IPS-11a (cell line): ENCODE measurements around the gene LRRTM3.

Experiments
- H3K4me3 ChIP-seq: one replicate; pipeline ENCODE4 v1.5.1; 2013; ENCODE audit warnings: low read depth, low read length, control low read depth

The LRRTM3 gene

DNA sequence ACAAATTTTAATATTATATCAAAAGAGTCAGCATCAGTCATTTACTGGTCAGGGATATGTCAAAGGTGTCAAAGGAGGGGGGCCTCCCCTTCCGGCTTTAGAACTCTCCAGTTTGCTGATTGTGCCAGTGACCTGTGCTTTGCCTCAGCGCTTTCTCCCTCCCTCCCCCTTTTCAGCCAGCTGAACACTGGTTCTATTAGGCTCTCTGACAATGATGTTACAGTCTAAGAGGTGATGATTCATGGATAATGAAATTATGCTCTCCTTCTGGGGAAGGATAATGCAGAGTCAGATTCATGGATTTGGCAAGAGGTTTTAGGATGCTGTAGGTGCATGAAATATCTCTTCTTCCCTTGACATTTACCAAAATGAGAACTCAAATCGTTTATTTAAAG is 6.1 kb downstream of the LRRTM3 start:
- H3K4me3 ChIP-seq, result no peak overlapping the region

- H3K4me3 ChIP-seq, result no peak overlapping the region
Observed at GRCh38 chr10:66934711-66935110, 8.9 kb downstream of the LRRTM3 start.

DNA sequence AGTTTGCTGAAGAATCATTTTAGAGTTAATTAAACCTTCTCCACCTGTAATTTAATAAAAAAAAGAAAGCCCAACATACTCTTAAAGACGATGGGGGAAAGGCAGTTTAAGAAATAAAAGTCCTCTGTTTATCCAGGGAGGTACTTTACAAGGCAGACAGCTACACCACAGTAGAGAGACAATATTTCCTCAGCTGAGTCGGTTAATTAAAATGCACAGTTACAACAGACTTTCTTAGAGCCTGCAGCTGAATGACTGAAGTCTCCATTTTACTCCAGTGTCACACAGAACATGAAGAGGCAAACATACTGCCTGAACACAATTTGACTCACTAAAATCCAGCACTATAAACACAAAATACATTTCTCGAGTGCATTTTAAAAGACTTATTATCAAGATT is 15.1 kb downstream of the LRRTM3 start:
- no peak overlapping the region for H3K4me3 ChIP-seq

DNA sequence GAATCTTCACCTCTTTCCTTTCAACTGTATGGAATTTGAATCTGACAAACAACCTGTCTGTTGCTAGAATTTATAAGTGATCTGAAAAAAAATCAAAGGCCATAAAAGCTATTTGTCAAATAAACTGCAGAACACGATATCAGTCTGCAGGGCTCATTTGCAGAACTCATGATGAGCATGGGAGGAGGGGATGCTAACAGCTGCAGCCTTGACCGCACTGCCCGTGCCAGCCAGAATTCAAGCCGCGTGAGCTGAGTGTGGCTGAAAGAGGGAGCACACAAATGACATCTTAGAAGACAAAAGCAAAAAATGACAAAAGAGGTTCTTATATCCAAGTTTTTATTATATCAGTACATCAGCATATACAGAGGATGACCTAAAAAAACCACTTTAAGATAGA is 15.7 kb downstream of the LRRTM3 start:
- H3K4me3 ChIP-seq, result no peak overlapping the region

GRCh38 chr10:66942407-66942806 is 16.6 kb downstream of the LRRTM3 start:
- H3K4me3 ChIP-seq, result no peak overlapping the region

DNA sequence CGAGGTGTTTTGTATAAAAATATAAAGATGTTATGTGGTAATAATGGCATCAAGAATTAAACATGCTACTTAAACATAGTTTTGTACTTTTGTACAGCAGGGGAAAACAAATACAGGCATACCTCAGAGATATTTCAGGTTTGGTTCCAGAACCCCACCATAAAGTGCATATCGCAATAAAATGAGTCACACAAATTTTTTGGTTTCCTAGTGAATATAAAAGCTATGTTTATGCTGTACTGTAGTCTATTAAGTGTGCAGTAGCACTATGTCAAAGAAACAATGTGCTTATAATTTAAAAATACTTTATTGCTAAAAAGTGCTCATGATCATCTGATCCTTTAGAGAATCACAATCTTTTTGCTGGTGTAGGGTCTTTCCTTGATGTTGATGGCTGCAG is 17.8 kb downstream of the LRRTM3 start:
- no peak overlapping the region for H3K4me3 ChIP-seq

GRCh38 chr10:66951896-66952295 is 26.1 kb downstream of the LRRTM3 start:
- H3K4me3 ChIP-seq, result no peak overlapping the region

GRCh38 chr10:66958466-66958865 is 32.6 kb downstream of the LRRTM3 start:
- H3K4me3 ChIP-seq, result no peak overlapping the region

DNA sequence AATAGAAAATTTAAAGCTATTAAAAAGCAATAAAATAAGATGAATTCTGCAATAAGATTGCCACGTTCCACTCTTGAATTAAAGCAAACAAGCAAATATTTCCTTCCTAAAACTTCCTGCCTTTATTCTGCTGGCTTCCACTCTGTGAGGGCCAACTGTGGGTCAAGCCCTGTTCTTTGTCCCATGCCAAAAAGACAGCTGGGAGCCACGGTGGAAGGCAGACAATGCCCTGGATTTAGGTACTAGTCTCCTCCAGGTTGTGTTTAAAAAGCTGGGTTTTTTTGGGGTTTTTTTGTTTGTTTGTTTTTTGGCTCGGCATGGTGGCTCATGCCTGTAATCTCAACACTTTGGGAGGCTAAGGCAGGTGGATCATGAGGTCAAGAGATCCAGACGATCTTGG is 39.1 kb downstream of the LRRTM3 start:
- H3K4me3 ChIP-seq, result no peak overlapping the region

DNA sequence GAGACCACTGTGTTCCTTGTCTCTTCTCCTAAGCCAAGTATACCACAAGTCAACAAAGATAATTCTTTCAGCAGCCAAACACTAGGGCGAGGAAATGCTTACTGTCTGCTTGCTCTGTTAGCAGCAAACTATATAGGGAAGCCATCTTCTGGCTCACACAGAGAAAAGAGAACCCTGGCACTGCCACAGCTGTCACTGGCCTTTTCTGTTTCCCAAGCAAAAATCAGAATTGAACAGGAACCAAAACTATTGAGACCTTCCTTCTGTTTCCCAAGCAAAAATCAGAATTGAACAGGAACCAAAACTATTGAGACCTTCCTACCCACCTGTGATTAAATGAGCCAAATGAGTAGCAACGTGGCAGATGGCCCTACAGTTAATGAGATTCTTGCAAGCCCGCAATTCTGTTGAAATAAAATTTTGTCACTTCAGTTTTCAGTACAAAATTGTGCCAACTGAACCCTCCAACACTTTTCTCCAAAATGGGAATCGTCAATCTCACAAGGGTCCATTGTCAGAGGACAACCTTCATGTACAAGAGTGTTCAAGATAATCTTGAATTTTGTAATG is 54.5 kb downstream of the LRRTM3 start:
- H3K4me3 ChIP-seq, result no peak overlapping the region

DNA sequence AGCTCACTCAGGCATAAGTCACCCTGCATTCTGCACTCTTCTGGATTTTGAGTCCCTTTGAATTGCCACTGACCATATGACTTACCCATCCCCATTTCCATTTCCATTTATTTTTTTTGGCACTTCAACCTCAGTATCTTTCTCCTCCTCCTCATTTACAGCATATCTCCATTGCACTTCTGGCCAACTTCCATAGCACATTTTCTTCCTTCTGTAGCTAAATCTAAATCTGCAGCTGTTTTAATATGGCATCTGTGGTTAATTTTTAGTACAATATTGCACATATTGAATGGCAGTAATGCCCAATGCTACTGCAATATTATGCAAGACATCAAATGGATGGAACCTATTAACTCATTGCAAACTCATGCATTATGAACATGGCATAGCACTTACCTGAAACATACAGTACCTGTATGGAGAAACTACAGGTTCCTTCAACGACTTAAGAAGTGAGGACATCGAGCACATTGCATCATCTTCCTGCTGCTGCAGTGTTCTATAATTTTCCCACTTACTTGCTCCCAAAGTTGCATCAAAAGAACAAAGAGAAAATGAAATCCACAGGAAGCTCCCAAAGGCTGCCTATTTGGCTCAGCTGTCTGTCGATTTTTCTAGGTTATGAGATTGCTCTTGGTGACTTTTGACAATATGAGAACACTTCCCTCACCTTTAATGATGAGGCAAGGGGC is 55.7 kb downstream of the LRRTM3 start:
- H3K4me3 ChIP-seq, result no peak overlapping the region

GRCh38 chr10:66982053-66982420 is 56.2 kb downstream of the LRRTM3 start:
- no peak overlapping the region for H3K4me3 ChIP-seq

DNA sequence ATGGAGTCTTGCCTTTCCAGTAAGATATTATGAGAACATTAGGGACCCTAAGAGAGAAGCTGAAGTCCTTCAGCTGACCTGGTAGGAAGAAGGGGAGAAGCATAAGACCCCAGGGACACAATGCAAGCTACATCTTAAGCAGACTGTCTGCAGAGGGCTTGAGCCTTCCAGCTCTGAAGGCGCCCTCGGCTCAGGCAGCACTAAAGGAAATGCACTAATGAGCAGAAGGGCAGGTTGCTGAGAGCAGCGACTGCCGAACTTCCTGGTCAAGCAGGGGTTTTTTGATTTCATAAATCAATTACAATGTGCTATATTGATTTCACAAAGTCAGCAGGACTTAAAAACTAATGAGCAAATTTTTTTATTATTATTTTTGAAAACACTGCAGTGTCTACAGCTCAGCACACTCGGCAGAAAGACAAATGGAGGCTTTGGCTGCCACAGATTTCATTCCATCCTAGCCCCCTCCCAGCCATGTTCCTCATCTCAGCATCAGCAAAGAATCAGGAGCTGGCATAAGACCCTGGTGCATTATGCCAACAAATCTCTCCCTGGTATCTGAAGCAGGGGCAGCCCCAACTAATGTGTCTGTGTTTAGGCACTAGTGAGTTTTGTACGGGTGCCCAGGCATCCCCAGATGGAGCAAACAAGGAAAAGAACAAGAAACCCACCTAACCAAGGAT is 57.1 kb downstream of the LRRTM3 start:
- H3K4me3 ChIP-seq, result no peak overlapping the region

GRCh38 chr10:66983475-66983818 is 57.6 kb downstream of the LRRTM3 start:
- no peak overlapping the region for H3K4me3 ChIP-seq

- no peak overlapping the region for H3K4me3 ChIP-seq
Observed at GRCh38 chr10:66990143-66990830, 64.5 kb downstream of the LRRTM3 start.

DNA sequence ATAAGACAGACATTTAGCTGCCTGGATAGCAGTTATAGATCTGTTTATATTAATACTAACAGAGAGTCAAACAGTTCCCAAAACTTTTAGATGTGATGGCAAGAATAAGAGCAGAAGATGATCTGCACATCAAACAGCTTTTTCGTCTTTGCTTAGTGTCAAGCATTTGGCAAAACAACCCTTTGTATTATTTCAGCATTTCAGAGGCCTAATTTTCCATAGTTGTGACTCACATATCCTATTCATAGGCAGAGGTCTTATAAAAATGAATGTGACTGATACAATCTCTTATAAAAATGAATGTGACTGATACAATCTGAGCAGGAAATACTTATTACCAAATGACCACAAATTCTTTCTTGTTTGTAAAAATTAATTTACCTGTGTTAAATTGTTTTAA is 71.2 kb downstream of the LRRTM3 start:
- H3K4me3 ChIP-seq, result no peak overlapping the region

- no peak overlapping the region for H3K4me3 ChIP-seq
Observed at GRCh38 chr10:66999762-67000545, 74.1 kb downstream of the LRRTM3 start.

DNA sequence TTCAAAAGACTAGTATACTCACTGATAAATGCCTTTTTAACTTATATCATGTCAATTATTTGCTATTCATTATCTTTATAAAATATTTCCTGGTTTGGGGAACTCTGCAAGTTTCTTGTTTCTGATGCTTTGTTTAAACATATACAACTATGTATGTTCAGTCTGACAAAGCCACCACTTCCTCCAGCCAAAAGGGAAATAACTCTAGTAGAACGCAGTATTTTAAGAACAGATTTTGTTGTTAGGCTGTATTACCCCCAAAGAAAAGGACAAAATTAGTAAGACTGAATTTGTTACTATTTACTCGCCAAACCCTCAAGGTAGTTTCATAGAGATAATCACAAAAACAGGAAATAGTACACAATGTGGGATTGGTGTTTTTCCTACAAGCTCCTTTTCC is 78.9 kb downstream of the LRRTM3 start:
- no peak overlapping the region for H3K4me3 ChIP-seq

GRCh38 chr10:67005981-67006380 is 80.1 kb downstream of the LRRTM3 start:
- no peak overlapping the region for H3K4me3 ChIP-seq

DNA sequence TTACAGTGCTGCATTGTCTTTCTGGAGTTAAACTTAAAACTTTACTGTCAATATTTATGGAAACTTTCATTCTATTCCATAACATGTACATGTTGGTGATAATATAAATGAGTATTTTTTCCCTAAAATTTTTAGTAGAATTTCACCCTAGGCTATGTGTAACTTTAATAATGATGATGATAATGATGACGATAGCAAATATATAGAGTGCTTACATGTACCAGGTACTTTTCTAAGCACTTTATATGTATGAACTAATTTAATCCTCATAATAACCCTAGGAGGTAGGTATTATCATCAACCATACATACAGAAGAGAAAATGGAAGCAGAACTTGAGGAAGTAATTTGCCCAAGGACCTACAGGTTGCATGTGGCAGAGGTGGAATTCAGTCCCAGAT is 85.6 kb downstream of the LRRTM3 start:
- no peak overlapping the region for H3K4me3 ChIP-seq

GRCh38 chr10:67011981-67012380 is 86.1 kb downstream of the LRRTM3 start:
- no peak overlapping the region for H3K4me3 ChIP-seq
